ENCODE measurements around the gene SMOC2. TPM values are rescaled to one million over a fixed set of nuclear protein-coding genes. Genes with fewer than 3 reads are reported as not detected.

SMOC2 gene
- total RNA-seq, 4 donors from 2014 or later: 5.8 to 14.5 (median 9.0) TPM

DNA sequence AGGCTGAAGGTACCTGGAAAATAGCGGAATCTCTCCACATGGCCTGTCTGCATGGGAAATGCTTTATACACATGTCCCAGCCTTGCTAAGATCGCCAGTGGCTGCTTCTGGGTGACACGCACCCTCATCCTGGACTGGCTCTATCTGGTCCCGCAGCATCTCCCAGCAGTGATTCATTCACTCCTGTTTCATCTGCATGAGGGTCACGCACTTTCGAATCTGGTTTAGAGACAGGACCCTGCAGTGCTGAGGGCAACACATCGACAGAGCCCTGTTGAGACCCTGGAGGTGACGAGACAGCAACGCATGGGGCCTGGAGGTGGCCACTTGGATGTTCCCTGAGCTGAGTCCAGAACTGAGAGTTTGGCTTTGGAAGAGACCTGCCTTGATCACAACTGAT, 136.5 kb downstream of the SMOC2 start:
- Histone ChIP-seq H3K27me3 (no peaks in the 10 kb centered on the region), H3K27ac (no peak overlapping the region), H3K36me3 (no peaks in the 10 kb centered on the region), H3K4me1 (peaks cover 0 to 5% (median 2%) of the 10 kb centered on the region in 4 donors), H3K4me3 (no peak overlapping the region), H3K9me3 (no peaks in the 10 kb centered on the region)
- 92 to 95% methylated on average over 2 to 9 of the region's 9 CpGs for WGBS, 2 donors (ENCODE audit: low coverage in 1 of 2)
- TF ChIP-seq CTCF (IDR thresholded peaks at IDR 0.05) (no peak), EP300 (IDR thresholded peaks at IDR 0.05; ENCODE audit: low read depth) (no peak), POLR2A (IDR thresholded peaks at IDR 0.05) (no peak), POLR2AphosphoS5 (IDR thresholded peaks at IDR 0.05) (no peak)
- no peak for DNase-seq
- in situ Hi-C loops (cut with MboI; ENCODE audit: low pct_ligation_motif_present in 1 of 4, low pct_unique_long_range_greater_than_20kb in 1 of 4, low sequenced_read_pairs in 3 of 4) (no loop called here), intact Hi-C loops (cut with DNase I; ENCODE audit: low total_unique reads) (loop anchor here (10.0 kb wide), 1 partner anchor 57 kb away; no protein-coding TSS in a partner anchor)

DNA sequence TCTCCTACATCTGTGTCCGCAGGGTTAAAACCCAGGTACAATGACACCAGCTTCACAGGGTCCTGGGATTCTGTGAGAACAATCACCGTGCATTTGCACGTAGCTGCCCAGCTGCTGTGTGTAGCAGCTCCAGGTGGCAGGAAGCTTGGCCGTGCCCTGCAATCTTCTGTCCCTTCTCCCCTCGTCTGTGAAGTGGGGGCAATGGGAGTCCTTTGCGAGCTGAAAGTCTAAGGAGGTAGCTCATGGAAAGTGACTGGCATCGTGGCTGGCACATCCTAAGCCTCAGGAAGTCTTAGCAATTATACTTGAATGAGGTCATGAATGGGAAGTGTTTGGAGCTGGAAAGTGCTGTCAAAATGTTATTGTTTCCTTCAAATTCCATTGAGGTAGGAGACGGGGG, 137.1 kb downstream of the SMOC2 start:
- H3K27ac ChIP-seq: no peak overlapping the region
- H3K36me3 ChIP-seq: no peaks in the 10 kb centered on the region
- in situ Hi-C loops (cut with MboI; ENCODE audit: low pct_ligation_motif_present in 1 of 4, low pct_unique_long_range_greater_than_20kb in 1 of 4, low sequenced_read_pairs in 3 of 4) (no loop called here), intact Hi-C loops (cut with DNase I; ENCODE audit: low total_unique reads) (loop anchor here (10.0 kb wide), 1 partner anchor 57 kb away; no protein-coding TSS in a partner anchor)
- H3K4me3 ChIP-seq: no peak overlapping the region
- no peaks in the 10 kb centered on the region for H3K27me3 ChIP-seq
- WGBS, 2 donors (ENCODE audit: low coverage in 1 of 2): 71 to 73% methylated on average over 1 to 8 of the region's 8 CpGs
- TF ChIP-seq EP300 (IDR thresholded peaks at IDR 0.05; ENCODE audit: low read depth): no peak
- no peak for TF ChIP-seq POLR2A (IDR thresholded peaks at IDR 0.05)
- TF ChIP-seq CTCF (IDR thresholded peaks at IDR 0.05): no peak
- TF ChIP-seq POLR2AphosphoS5 (IDR thresholded peaks at IDR 0.05): no peak
- DNase-seq: no peak
- H3K4me1 ChIP-seq: peaks cover 0 to 7% (median 2%) of the 10 kb centered on the region in 4 donors
- H3K9me3 ChIP-seq: no peaks in the 10 kb centered on the region

GRCh38 chr6:168581236-168581635, 140.3 kb downstream of the SMOC2 start:
- no peak overlapping the region for H3K27ac ChIP-seq
- H3K27me3 ChIP-seq: no peaks in the 10 kb centered on the region
- no peaks in the 10 kb centered on the region for H3K9me3 ChIP-seq
- no peak overlapping the region for H3K4me3 ChIP-seq
- WGBS, 2 donors (ENCODE audit: low coverage in 1 of 2): 84 to 85% methylated on average over 12 of the region's 12 CpGs
- peaks cover 0 to 9% (median 3%) of the 10 kb centered on the region in 4 donors for H3K4me1 ChIP-seq
- no peak for DNase-seq
- TF ChIP-seq EP300 (IDR thresholded peaks at IDR 0.05; ENCODE audit: low read depth) (no peak), POLR2AphosphoS5 (IDR thresholded peaks at IDR 0.05) (no peak), CTCF (IDR thresholded peaks at IDR 0.05) (no peak), POLR2A (IDR thresholded peaks at IDR 0.05) (no peak)
- in situ Hi-C loops (cut with MboI; ENCODE audit: low pct_ligation_motif_present in 1 of 4, low pct_unique_long_range_greater_than_20kb in 1 of 4, low sequenced_read_pairs in 3 of 4) (no loop called here), intact Hi-C loops (cut with DNase I; ENCODE audit: low total_unique reads) (no loop called here)
- no peaks in the 10 kb centered on the region for H3K36me3 ChIP-seq

- H3K27ac ChIP-seq: no peak overlapping the region
- H3K4me1 ChIP-seq: peaks cover 0 to 9% (median 3%) of the 10 kb centered on the region in 4 donors
- in situ Hi-C loops (cut with MboI; ENCODE audit: low pct_ligation_motif_present in 1 of 4, low pct_unique_long_range_greater_than_20kb in 1 of 4, low sequenced_read_pairs in 3 of 4) (no loop called here), intact Hi-C loops (cut with DNase I; ENCODE audit: low total_unique reads) (no loop called here)
- no peaks in the 10 kb centered on the region for H3K36me3 ChIP-seq
- no peak for TF ChIP-seq EP300 (IDR thresholded peaks at IDR 0.05; ENCODE audit: low read depth)
- TF ChIP-seq CTCF (IDR thresholded peaks at IDR 0.05): no peak
- no peak for TF ChIP-seq POLR2AphosphoS5 (IDR thresholded peaks at IDR 0.05)
- no peak for TF ChIP-seq POLR2A (IDR thresholded peaks at IDR 0.05)
- no peak overlapping the region for H3K4me3 ChIP-seq
- no peak for DNase-seq
- no peaks in the 10 kb centered on the region for H3K9me3 ChIP-seq
- H3K27me3 ChIP-seq: no peaks in the 10 kb centered on the region
- WGBS, 2 donors (ENCODE audit: low coverage in 1 of 2): 76 to 85% methylated on average over 7 to 9 of the region's 9 CpGs
Observed at GRCh38 chr6:168581706-168582105, 140.7 kb downstream of the SMOC2 start.
